Measurements from ENCODE around the gene CD2.
"Not testable (repeated sequence)": the region's sequence is repeated elsewhere in the genome, so short reads cannot be mapped to it uniquely, and the experiment has no call there.

Gene CD2

GRCh38 chr1:116732726-116733125, 21.5 kb upstream of the CD2 start:
- no peak for DNase-seq (ENCODE audit: low read depth in 2 of 2)

- no peak for DNase-seq (ENCODE audit: low read depth in 2 of 2)
Measured at GRCh38 chr1:116733476-116734365, 20.5 kb upstream of the CD2 start.

GRCh38 chr1:116735246-116735645, 19.0 kb upstream of the CD2 start:
- DNase-seq (ENCODE audit: low read depth in 2 of 2): no peak

- peak; percentile 52 to 54 for DNase-seq (ENCODE audit: low read depth in 2 of 2)
Measured at GRCh38 chr1:116737020-116737854, 17.0 kb upstream of the CD2 start.

GRCh38 chr1:116737855-116738321, 16.3 kb upstream of the CD2 start:
- no peak for DNase-seq (ENCODE audit: low read depth in 2 of 2)

- peak; percentile 52 to 68 for DNase-seq (ENCODE audit: low read depth in 2 of 2)
Measured at GRCh38 chr1:116738673-116739370, 15.4 kb upstream of the CD2 start.

- no peak for DNase-seq (ENCODE audit: low read depth in 2 of 2)
Measured at GRCh38 chr1:116739371-116740012, 14.7 kb upstream of the CD2 start.

- DNase-seq (ENCODE audit: low read depth in 2 of 2): no peak
Measured at GRCh38 chr1:116740296-116740695, 13.9 kb upstream of the CD2 start.

GRCh38 chr1:116740746-116741145, 13.5 kb upstream of the CD2 start:
- no peak for DNase-seq (ENCODE audit: low read depth in 2 of 2)

- no peak for DNase-seq (ENCODE audit: low read depth in 2 of 2)
Measured at GRCh38 chr1:116741836-116742565, 12.2 kb upstream of the CD2 start.

GRCh38 chr1:116743535-116743934, 10.7 kb upstream of the CD2 start:
- DNase-seq (ENCODE audit: low read depth in 2 of 2): no peak

GRCh38 chr1:116748272-116748671, 6.0 kb upstream of the CD2 start:
- no peak for DNase-seq (ENCODE audit: low read depth in 2 of 2)

- no peak for DNase-seq (ENCODE audit: low read depth in 2 of 2)
Measured at GRCh38 chr1:116751146-116751545, 3.1 kb upstream of the CD2 start.

- DNase-seq (ENCODE audit: low read depth in 2 of 2): no peak
Measured at GRCh38 chr1:116751621-116752020, 2.6 kb upstream of the CD2 start.

GRCh38 chr1:116753312-116753711, 918 bp upstream of the CD2 start:
- DNase-seq (ENCODE audit: low read depth in 2 of 2): no peak

GRCh38 chr1:116755066-116755465, 836 bp downstream of the CD2 start:
- no peak for DNase-seq (ENCODE audit: low read depth in 2 of 2)

- no peak for DNase-seq (ENCODE audit: low read depth in 2 of 2)
Measured at GRCh38 chr1:116755681-116756080, 1.5 kb downstream of the CD2 start.

- DNase-seq (ENCODE audit: low read depth in 2 of 2): not testable (repeated sequence)
Measured at GRCh38 chr1:116756092-116756491, 1.9 kb downstream of the CD2 start.

- DNase-seq (ENCODE audit: low read depth in 2 of 2): not testable (repeated sequence)
Measured at GRCh38 chr1:116758456-116758815, 4.2 kb downstream of the CD2 start.

GRCh38 chr1:116759636-116760035, 5.4 kb downstream of the CD2 start:
- DNase-seq (ENCODE audit: low read depth in 2 of 2): no peak

- DNase-seq (ENCODE audit: low read depth in 2 of 2): no peak
Measured at GRCh38 chr1:116760487-116760886, 6.3 kb downstream of the CD2 start.
